Fibroblast of villous mesenchyme (primary cell): ENCODE data around the gene PRAF2. TPM values are rescaled to one million over a fixed set of nuclear protein-coding genes. Genes with fewer than 3 reads are reported as not detected.

Experiments
- DNase-seq: peaks from one replicate; pipeline ENCODE4 v3.0.0-alpha.2; 2010; ENCODE audit warnings: low read depth
- H3K4me3 ChIP-seq: 2 replicates; pipeline ENCODE4 v1.5.1; 2011; ENCODE audit warnings: low read depth, mild to moderate bottlenecking, low read length
- total RNA-seq: library from RNA; depleted of rRNA; stranded (reverse); fragments of >200 nt; gene quantifications from 2 replicates; pipeline ENCODE4 v1.2.3, GENCODE V29; 2012
- TF ChIP-seq, protein P1 (sequence below): IDR thresholded peaks from 2 replicates; pipeline ENCODE4 v1.5.1; 2012; ENCODE audit warnings: low read depth, mild to moderate bottlenecking, low read length; ENCODE audit not compliant: insufficient read depth

Gene PRAF2
- total RNA-seq, 1 donor, result 15.1 TPM

- no peak overlapping the region for H3K4me3 ChIP-seq
- DNase-seq, result no peak
- TF ChIP-seq, protein P1, sequence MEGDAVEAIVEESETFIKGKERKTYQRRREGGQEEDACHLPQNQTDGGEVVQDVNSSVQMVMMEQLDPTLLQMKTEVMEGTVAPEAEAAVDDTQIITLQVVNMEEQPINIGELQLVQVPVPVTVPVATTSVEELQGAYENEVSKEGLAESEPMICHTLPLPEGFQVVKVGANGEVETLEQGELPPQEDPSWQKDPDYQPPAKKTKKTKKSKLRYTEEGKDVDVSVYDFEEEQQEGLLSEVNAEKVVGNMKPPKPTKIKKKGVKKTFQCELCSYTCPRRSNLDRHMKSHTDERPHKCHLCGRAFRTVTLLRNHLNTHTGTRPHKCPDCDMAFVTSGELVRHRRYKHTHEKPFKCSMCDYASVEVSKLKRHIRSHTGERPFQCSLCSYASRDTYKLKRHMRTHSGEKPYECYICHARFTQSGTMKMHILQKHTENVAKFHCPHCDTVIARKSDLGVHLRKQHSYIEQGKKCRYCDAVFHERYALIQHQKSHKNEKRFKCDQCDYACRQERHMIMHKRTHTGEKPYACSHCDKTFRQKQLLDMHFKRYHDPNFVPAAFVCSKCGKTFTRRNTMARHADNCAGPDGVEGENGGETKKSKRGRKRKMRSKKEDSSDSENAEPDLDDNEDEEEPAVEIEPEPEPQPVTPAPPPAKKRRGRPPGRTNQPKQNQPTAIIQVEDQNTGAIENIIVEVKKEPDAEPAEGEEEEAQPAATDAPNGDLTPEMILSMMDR, result no peak
Observed at GRCh38 chrX:49067285-49068120, 6.3 kb downstream of the PRAF2 start.

DNA sequence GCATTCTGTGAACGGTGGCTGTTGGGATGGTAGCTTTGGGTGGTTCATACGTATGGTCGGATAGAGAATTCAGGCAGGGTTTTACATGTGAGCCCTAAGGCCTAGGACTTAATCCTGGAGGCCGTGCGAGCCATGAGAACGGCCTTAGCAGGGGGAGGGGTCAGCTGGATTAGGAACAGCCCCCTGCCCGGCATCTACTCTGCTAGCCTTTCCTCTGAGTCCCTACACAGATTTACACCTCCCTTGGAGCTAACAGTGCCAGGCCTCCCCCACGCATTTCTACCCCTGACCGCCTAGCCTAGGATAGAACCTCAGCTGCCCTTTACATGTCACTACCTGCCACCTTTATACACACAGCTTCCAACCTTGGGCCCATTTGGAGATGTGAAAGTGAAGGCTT is 7.1 kb downstream of the PRAF2 start:
- H3K4me3 ChIP-seq, result no peak overlapping the region
- no peak for DNase-seq
- TF ChIP-seq, protein P1, result no peak

DNA sequence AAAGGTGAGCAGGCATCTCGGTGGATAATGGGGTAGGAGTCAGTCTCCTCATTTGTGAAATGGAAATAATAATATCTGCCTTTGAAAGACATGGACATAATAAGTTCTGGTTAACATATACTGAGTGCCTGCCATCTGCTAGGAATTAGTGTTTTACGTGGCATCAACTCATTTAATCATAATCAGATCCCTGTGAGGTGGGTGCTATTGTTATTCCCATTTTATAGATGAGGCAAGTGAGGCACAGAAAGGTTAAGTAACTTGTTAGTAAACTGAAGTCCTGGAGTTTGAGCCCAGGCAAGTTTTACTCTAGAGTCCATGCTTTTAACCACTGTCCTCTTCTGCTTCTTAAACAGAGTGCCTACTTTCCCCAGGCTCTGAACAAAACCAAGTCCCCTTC is 7.5 kb downstream of the PRAF2 start:
- no peak for DNase-seq
- no peak overlapping the region for H3K4me3 ChIP-seq
- TF ChIP-seq, protein P1, result no peak

- no peak overlapping the region for H3K4me3 ChIP-seq
- DNase-seq, result no peak
- TF ChIP-seq, protein P1, result no peak
Observed at GRCh38 chrX:49064735-49065134, 9.1 kb downstream of the PRAF2 start.

DNA sequence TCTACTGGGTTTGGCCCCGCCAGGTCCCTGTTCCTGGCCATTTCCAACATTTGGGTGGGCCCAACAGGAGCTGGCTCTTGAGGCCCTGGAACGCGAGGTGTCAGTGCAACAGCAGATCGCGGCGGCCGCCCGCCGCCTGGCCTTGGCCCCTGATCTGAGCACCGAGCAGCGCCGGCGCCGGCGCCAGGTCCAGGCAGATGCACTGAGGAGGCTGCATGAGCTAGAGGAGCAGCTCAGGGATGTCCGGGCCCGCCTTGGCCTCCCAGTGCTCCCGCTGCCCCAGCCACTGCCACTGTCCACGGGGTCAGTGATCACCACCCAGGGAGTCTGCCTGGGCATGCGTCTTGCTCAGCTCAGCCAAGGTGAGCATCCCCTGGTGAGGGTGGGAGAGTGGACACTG is 9.5 kb downstream of the PRAF2 start:
- H3K4me3 ChIP-seq, result no peak overlapping the region
- no peak for DNase-seq
- TF ChIP-seq, protein P1, result no peak

GRCh38 chrX:49063715-49064114 is 10.1 kb downstream of the PRAF2 start:
- no peak for DNase-seq

More at GRCh38 chrX:49063715-49064114, 10.1 kb downstream of the PRAF2 start:
- H3K4me3 ChIP-seq, result no peak overlapping the region
- TF ChIP-seq, protein P1, result no peak
